A549 (cell line): ENCODE results near the gene ING2. TPM values are rescaled to one million over a fixed set of nuclear protein-coding genes. Genes with fewer than 3 reads are reported as not detected.

Experiments used
- ATAC-seq, 2 experiments: fragments of 200-7000 bp in 1 of 2; fragments of >200 bp in 1 of 2; cut with Nextera tagmentation in 1 of 2; cut with Tn5 transposase in 1 of 2; 3 replicates each; pipeline versions ENCODE4 v1.8.0 to v1.9.1; 2018 to 2020; ENCODE audit warnings: mild to moderate bottlenecking in 1 of 2, moderate library complexity in 1 of 2
- CTCF ChIA-PET: fragments of 300-600 bp; sonication (Branson Sonifier 250); formaldehyde crosslinking; extraction: SDS; loops from one replicate; lab custom pipeline; 2021; ENCODE audit warnings: antibody characterized with exemption, inconsistent platforms; lab: Yijun Ruan, JAX
- POLR2A ChIA-PET: fragments of 350-600 bp; formaldehyde crosslinking; extraction: SDS; loops from one replicate; lab custom pipeline; 2021; ENCODE audit warnings: antibody characterized with exemption, inconsistent platforms; lab: Yijun Ruan, JAX
- DNase-seq, 2 experiments: peaks; one replicate each; pipeline versions ENCODE4 v3.0.0 to v3.0.0-alpha.2; 2011 to 2016; ENCODE audit warnings: low read depth in 1 of 2, low spot score in 1 of 2
- FAIRE-seq: peaks from 2 replicates; lab custom pipeline; 2011; peaks lifted over from hg19 to GRCh38; lab: Jason Lieb, UNC
- H3K27ac ChIP-seq, 2 experiments: fragments of >200 bp; sonication (Bioruptor Twin); formaldehyde crosslinking; 3 replicates each; pipeline ENCODE4 v1.5.1; 2016 to 2017
- H3K4me1 ChIP-seq: fragments of >200 bp; sonication (Bioruptor Twin); formaldehyde crosslinking; 3 replicates; pipeline ENCODE4 v1.6.1; 2016
- H3K4me2 ChIP-seq: fragments of >200 bp; sonication (Bioruptor Twin); formaldehyde crosslinking; 3 replicates; pipeline ENCODE4 v1.6.1; 2016
- H3K4me3 ChIP-seq: fragments of >200 bp; sonication (Bioruptor Twin); formaldehyde crosslinking; 3 replicates; pipeline ENCODE4 v1.5.1; 2016
- H3K9me3 ChIP-seq: fragments of >200 bp; sonication (Bioruptor Twin); formaldehyde crosslinking; 3 replicates; pipeline ENCODE4 v1.6.1; 2016
- CBX8 ChIP-seq: fragments of 200-600 bp; sonication (generic); IDR thresholded peaks from 2 replicates; pipeline ENCODE4 v1.6.1; 2016
- CEBPB ChIP-seq, 2 experiments: fragments of >200 bp in 1 of 2; sonication (Bioruptor Twin) in 1 of 2; formaldehyde crosslinking in 1 of 2; IDR thresholded peaks; 2 replicates each; pipeline ENCODE4 v1.6.1; 2012 to 2016
- CHD4 ChIP-seq: fragments of 200-600 bp; sonication (generic); IDR thresholded peaks from 2 replicates; pipeline ENCODE4 v1.6.1; 2016; ENCODE audit warnings: antibody characterized with exemption, mild to moderate bottlenecking, borderline replicate concordance
- EHF ChIP-seq: fragments of 250-450 bp; sonication (Bioruptor Pico); IDR thresholded peaks from 2 replicates; pipeline ENCODE4 v1.5.0; 2020; ENCODE audit warnings: mild to moderate bottlenecking
- ESRRA ChIP-seq: fragments of 150-350 bp; IDR thresholded peaks from 2 replicates; pipeline ENCODE4 v1.6.1; 2014; ENCODE audit warnings: mild to moderate bottlenecking, low read length, borderline replicate concordance
- FOSB ChIP-seq: fragments of 250-450 bp; sonication (Bioruptor Pico); IDR thresholded peaks from 2 replicates; pipeline ENCODE4 v1.5.0; 2020; ENCODE audit warnings: mild to moderate bottlenecking, moderate library complexity
- FOSL2 ChIP-seq, 2 experiments: fragments of 450-650 bp in 1 of 2; fragments of >200 bp in 1 of 2; sonication (Bioruptor Twin) in 1 of 2; formaldehyde crosslinking; IDR thresholded peaks; 2 replicates each; pipeline versions ENCODE4 v1.5.0 to v1.6.1; 2016 to 2020; ENCODE audit warnings: mild to moderate bottlenecking in 1 of 2, moderate library complexity in 1 of 2
- GATA3 ChIP-seq: IDR thresholded peaks from 2 replicates; pipeline ENCODE4 v1.6.1; 2012; ENCODE audit warnings: borderline replicate concordance
- HEYL ChIP-seq: fragments of 250-450 bp; sonication (Bioruptor Pico); IDR thresholded peaks from 2 replicates; pipeline ENCODE4 v1.8.0; 2021; ENCODE audit warnings: mild to moderate bottlenecking, moderate library complexity
- HOXB5 ChIP-seq: fragments of 250-450 bp; sonication (Bioruptor Pico); IDR thresholded peaks from 2 replicates; pipeline ENCODE4 v1.5.0; 2020; ENCODE audit warnings: mild to moderate bottlenecking, moderate library complexity
- KDM5A ChIP-seq: fragments of 200-600 bp; sonication (generic); IDR thresholded peaks from 2 replicates; pipeline ENCODE4 v1.6.1; 2016; ENCODE audit warnings: antibody characterized with exemption, mild to moderate bottlenecking
- MAFK ChIP-seq: fragments of 450-650 bp; IDR thresholded peaks from 2 replicates; pipeline ENCODE4 v1.6.1; 2014; ENCODE audit not compliant: partially characterized antibody
- NFE2L2 ChIP-seq: fragments of 150-350 bp; conservative IDR thresholded peaks from 2 replicates; pipeline ENCODE4 v1.6.1; 2014; ENCODE audit warnings: low read length
- NR3C1 ChIP-seq: fragments of >200 bp; sonication (Bioruptor Twin); formaldehyde crosslinking; IDR thresholded peaks from 3 replicates; pipeline ENCODE4 v1.6.1; 2017
- POLR2A ChIP-seq: IDR thresholded peaks from 2 replicates; pipeline ENCODE4 v1.6.1; 2012; ENCODE audit warnings: mild to moderate bottlenecking, low read length
- POLR2AphosphoS2 ChIP-seq: conservative IDR thresholded peaks from 2 replicates; pipeline ENCODE4 v1.6.1; 2012; ENCODE audit warnings: low read length, improper control_type of control experiment, inconsistent platforms
- RAD21 ChIP-seq, 2 experiments: fragments of >200 bp in 1 of 2; sonication (Bioruptor Twin) in 1 of 2; formaldehyde crosslinking in 1 of 2; IDR thresholded peaks in 1 of 2; conservative IDR thresholded peaks in 1 of 2; 2 replicates in 1 of 2; 3 replicates in 1 of 2; pipeline ENCODE4 v1.6.1; 2012 to 2018; ENCODE audit warnings: inconsistent platforms in 1 of 2
- RARB ChIP-seq: fragments of 250-450 bp; sonication (Bioruptor Pico); IDR thresholded peaks from 2 replicates; pipeline ENCODE4 v1.8.0; 2021; ENCODE audit warnings: mild to moderate bottlenecking, moderate library complexity
- RCOR1 ChIP-seq: fragments of 150-350 bp; IDR thresholded peaks from 2 replicates; pipeline ENCODE4 v1.6.1; 2014; ENCODE audit warnings: antibody characterized with exemption, low read length, low read depth
- WGBS: methylation state at CpG from one replicate; pipeline ENCODE4 v1.1.6; 2017; ENCODE audit errors: missing lambda C conversion rate; 5-methylcytosine and 5-hydroxymethylcytosine counted together
- polyA plus RNA-seq, 4 experiments: library from polyadenylated mRNA; depleted of rRNA in 3 of 4; stranded (reverse); fragments of >200 nt; fragmentation: RNase III in 1 of 4; extraction: RNeasy Plus Mini Kit Qiagen cat#74134 plus additional on column Dnase treatment in 1 of 4; gene quantifications; 2 replicates in 3 of 4; 3 replicates in 1 of 4; pipeline ENCODE4 v1.2.3, GENCODE V29; 2011 to 2017
- TF ChIP-seq, protein P1 (sequence below): fragments of 200-600 bp; sonication (generic); IDR thresholded peaks from 2 replicates; pipeline ENCODE4 v1.6.1; 2016; ENCODE audit warnings: antibody characterized with exemption, mild to moderate bottlenecking, moderate library complexity
- TF ChIP-seq, protein P2 (sequence below): fragments of 250-450 bp; sonication (Bioruptor Pico); IDR thresholded peaks from 2 replicates; pipeline ENCODE4 v1.5.0; 2020; ENCODE audit warnings: low read depth, mild to moderate bottlenecking, moderate library complexity
- TF ChIP-seq, protein P3 (sequence below): fragments of 150-350 bp; IDR thresholded peaks from 2 replicates; pipeline ENCODE4 v1.6.1; 2014; ENCODE audit warnings: low read depth, mild to moderate bottlenecking, low read length

ING2 gene
- polyA plus RNA-seq, 2 of the 4 experiments (the other 2 are of a cell fraction), result 14.8 to 16.9 TPM

DNA sequence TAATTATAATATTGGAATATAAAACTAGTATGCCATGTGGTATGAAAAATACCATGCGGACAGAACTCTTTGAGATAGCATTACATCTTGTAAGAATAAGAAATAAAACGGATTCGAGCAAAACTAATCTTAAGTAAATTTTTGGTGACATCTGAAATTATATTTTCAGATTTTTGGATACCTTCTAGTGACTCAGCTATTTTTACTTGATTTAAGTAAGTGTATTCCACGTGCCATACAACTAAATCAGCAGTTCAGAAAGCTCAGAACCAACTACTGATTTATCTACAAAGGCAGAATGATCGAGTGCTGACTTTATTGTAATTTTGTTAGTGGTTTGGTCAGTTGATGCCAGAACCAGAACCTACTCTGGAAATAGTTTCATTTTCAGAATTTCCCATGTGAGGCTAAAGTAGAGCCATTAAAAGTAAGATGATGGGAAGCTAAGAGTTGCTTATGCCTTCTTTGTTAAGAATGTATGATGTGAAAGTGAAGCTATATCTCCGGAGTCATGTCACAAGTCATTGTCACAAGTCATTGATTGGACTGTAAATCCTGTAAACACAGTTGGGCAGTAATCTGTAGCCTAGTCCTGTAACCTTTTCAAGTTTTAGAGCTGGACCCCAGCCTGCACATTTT is 4.0 kb downstream of the ING2 start:
- no peaks in the 10 kb centered on the region for H3K9me3 ChIP-seq
- peak in 1 of 2 experiments; percentile 13 for DNase-seq
- 41% methylated on average over 6 of the region's 6 CpGs for WGBS
- POLR2A ChIA-PET, result interaction anchor here (0.7 to 1.2 kb wide), 3 partner anchors 64 to 97 kb away, joined by 3 read pairs; partner anchors contain the start of gene CDKN2AIP
- peaks cover 13% of the 10 kb centered on the region for H3K4me1 ChIP-seq
- CTCF ChIA-PET, result interaction anchor here (0.6 to 2.0 kb wide), 2 partner anchors 37 to 128 kb away, joined by 3 to 7 read pairs; no protein-coding TSS in a partner anchor
- no peak for ATAC-seq
- TF ChIP-seq RARB (CRISPR knock-in tag) (no peak), FOSB (CRISPR knock-in tag) (no peak), POLR2A (no peak), MAFK (peak; percentile 70), HEYL (CRISPR knock-in tag) (no peak), NFE2L2 (peak; percentile 46; the same call in 1 of the 2 replicates), CBX8 (no peak), HOXB5 (CRISPR knock-in tag) (no peak), RAD21 (conservative IDR thresholded peaks at IDR 0.05 in 1 of 2, IDR thresholded peaks at IDR 0.05 in 1 of 2) (no peak)
- TF ChIP-seq, protein P1, sequence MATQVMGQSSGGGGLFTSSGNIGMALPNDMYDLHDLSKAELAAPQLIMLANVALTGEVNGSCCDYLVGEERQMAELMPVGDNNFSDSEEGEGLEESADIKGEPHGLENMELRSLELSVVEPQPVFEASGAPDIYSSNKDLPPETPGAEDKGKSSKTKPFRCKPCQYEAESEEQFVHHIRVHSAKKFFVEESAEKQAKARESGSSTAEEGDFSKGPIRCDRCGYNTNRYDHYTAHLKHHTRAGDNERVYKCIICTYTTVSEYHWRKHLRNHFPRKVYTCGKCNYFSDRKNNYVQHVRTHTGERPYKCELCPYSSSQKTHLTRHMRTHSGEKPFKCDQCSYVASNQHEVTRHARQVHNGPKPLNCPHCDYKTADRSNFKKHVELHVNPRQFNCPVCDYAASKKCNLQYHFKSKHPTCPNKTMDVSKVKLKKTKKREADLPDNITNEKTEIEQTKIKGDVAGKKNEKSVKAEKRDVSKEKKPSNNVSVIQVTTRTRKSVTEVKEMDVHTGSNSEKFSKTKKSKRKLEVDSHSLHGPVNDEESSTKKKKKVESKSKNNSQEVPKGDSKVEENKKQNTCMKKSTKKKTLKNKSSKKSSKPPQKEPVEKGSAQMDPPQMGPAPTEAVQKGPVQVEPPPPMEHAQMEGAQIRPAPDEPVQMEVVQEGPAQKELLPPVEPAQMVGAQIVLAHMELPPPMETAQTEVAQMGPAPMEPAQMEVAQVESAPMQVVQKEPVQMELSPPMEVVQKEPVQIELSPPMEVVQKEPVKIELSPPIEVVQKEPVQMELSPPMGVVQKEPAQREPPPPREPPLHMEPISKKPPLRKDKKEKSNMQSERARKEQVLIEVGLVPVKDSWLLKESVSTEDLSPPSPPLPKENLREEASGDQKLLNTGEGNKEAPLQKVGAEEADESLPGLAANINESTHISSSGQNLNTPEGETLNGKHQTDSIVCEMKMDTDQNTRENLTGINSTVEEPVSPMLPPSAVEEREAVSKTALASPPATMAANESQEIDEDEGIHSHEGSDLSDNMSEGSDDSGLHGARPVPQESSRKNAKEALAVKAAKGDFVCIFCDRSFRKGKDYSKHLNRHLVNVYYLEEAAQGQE, result no peak
- TF ChIP-seq, protein P2, sequence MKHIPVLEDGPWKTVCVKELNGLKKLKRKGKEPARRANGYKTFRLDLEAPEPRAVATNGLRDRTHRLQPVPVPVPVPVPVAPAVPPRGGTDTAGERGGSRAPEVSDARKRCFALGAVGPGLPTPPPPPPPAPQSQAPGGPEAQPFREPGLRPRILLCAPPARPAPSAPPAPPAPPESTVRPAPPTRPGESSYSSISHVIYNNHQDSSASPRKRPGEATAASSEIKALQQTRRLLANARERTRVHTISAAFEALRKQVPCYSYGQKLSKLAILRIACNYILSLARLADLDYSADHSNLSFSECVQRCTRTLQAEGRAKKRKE (CRISPR knock-in tag), result no peak
- TF ChIP-seq, all 56 proteins: peak for 2
- Histone ChIP-seq H3K4me2 (peak overlapping the region; percentile 90), H3K27ac (peak overlapping the region; percentile 66 to 80), H3K4me3 (peak overlapping the region; percentile 35)
- FAIRE-seq, result no peak

DNA sequence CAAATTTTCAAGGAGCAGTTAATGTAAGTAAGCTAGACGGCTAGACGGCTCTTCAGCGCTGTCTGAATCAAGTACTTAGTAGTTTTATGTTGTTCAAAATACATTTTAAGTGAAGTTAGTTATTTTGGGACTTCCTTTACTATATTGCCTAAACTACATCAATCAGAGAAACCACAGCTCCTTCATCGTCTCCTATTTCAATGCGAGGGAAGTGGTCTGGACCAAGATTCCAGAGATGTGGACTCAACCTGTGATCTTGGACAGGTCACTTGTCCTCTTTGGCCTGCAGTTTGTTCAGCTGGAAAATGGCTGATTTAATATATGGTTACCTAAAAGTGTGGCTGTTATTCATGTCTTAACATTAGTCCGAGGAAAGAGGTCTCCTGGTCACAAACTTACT is 10.6 kb downstream of the ING2 start:
- no peak overlapping the region for H3K4me2 ChIP-seq
- ATAC-seq, result no peak
- CTCF ChIA-PET, result interaction anchor here (0.9 kb wide), 1 partner anchor 121 kb away, joined by 3 read pairs; no protein-coding TSS in a partner anchor
- DNase-seq, result no peak
- H3K4me3 ChIP-seq, result no peak overlapping the region
- no peaks in the 10 kb centered on the region for H3K4me1 ChIP-seq
- POLR2A ChIA-PET, result no interaction called here
- 95% methylated on average over 6 of the region's 6 CpGs for WGBS
- H3K9me3 ChIP-seq, result no peaks in the 10 kb centered on the region
- no peak for FAIRE-seq
- TF ChIP-seq ESRRA (no peak), KDM5A (no peak), HOXB5 (CRISPR knock-in tag) (no peak), CHD4 (no peak), POLR2AphosphoS2 (no peak), FOSL2 (IDR thresholded peaks at IDR 0.05) (no peak), FOSL2 (CRISPR knock-in tag; IDR thresholded peaks at IDR 0.05) (no peak), RARB (CRISPR knock-in tag) (no peak), RCOR1 (no peak), EHF (CRISPR knock-in tag) (no peak), GATA3 (no peak), CEBPB (IDR thresholded peaks at IDR 0.05) (no peak), MAFK (no peak), NR3C1 (no peak)
- TF ChIP-seq, protein P3, sequence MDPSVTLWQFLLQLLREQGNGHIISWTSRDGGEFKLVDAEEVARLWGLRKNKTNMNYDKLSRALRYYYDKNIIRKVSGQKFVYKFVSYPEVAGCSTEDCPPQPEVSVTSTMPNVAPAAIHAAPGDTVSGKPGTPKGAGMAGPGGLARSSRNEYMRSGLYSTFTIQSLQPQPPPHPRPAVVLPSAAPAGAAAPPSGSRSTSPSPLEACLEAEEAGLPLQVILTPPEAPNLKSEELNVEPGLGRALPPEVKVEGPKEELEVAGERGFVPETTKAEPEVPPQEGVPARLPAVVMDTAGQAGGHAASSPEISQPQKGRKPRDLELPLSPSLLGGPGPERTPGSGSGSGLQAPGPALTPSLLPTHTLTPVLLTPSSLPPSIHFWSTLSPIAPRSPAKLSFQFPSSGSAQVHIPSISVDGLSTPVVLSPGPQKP, result no peak
- no peak overlapping the region for H3K27ac ChIP-seq
